Measurements from ENCODE around the gene SNW1.

Gene SNW1

DNA sequence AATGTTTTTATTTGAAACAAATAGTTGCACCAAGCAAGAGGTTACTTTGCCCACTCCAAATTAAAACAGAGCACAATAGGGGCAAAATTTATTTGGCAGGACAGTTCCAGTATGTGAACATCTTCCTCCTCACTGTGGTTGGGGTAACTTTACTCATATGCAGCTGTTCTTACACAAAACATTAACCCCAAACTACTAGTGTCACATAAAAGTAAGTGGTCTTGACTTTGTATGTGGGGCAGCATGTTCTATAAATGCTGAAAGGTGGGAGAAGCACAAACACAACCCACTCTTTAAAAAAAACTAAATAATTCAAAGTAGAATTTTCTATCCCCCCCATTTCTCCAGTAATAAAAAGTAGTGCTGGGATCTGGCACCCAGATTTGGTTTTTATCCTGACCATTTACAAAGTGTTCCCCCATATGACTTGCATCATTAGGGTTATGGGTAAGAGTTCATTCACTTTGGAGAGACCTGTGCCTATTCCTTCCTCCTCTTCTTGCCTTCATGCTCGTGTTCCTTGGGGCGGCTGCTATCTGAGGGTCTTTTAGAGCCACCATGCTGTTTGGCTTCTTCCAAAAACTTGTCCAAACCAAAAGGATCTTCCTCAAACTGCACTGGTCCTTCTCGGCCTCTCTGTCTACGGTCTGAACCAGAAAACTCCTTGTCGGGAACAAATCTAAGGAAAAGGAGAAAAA is 43.2 kb downstream of the SNW1 start:
- no peaks in the 10 kb centered on the region for H3K4me1 ChIP-seq (ENCODE audit: control insufficient read depth in 2 of 2, insufficient read depth in 1 of 2, low read depth in 1 of 2, low read length in 2 of 2)
- no peak overlapping the region for H3K27ac ChIP-seq (replicated peaks; ENCODE audit: low read length)
- no CpG with 5 or more reads among the region's 5 CpGs for WGBS, 2 donors (ENCODE audit: extremely low coverage in 2 of 2, insufficient read length in 2 of 2, insufficient replicate concordance in 1 of 2)
- H3K4ac ChIP-seq (ENCODE audit: low read length): no peak overlapping the region
- H2AK5ac ChIP-seq (ENCODE audit: low read depth, low read length): no peak overlapping the region
- no peak overlapping the region for H2BK120ac ChIP-seq (ENCODE audit: low read depth, low read length)
- DNase-seq (ENCODE audit: low spot score): no peak
- H3K9ac ChIP-seq (ENCODE audit: low read depth, low read length, poor library complexity): no peak overlapping the region
- no peak overlapping the region for H3K4me2 ChIP-seq (ENCODE audit: insufficient read depth, low read length, poor library complexity, severe bottlenecking)
- H4K8ac ChIP-seq (ENCODE audit: low read depth, low read length): no peak overlapping the region
- H2BK15ac ChIP-seq (ENCODE audit: low read length): no peak overlapping the region
- H3K9me3 ChIP-seq (replicated peaks in 1 of 2; ENCODE audit: control insufficient read depth in 2 of 2, insufficient read depth in 1 of 2, low read depth in 1 of 2, low read length in 2 of 2): no peaks in the 10 kb centered on the region
- H3K36me3 ChIP-seq (replicated peaks in 1 of 2; ENCODE audit: control insufficient read depth in 2 of 2, insufficient read depth in 2 of 2, low read length in 2 of 2): peaks cover 12 to 98% of the 10 kb centered on the region in 2 donors
- H2BK5ac ChIP-seq (ENCODE audit: low read length): no peak overlapping the region
- H2AFZ ChIP-seq (ENCODE audit: low read length): no peak overlapping the region
- peaks cover 2% of the 10 kb centered on the region for H3K79me1 ChIP-seq (ENCODE audit: low read depth, low read length)
- no peak overlapping the region for H3K23ac ChIP-seq (ENCODE audit: low read depth, low read length, poor library complexity)
- H2BK12ac ChIP-seq (ENCODE audit: low read length): no peak overlapping the region
- no peak overlapping the region for H3K4me3 ChIP-seq (ENCODE audit: low read length in 2 of 2)
- H3K27me3 ChIP-seq (ENCODE audit: control insufficient read depth in 3 of 3, insufficient read depth in 3 of 3, low read depth in 1 of 3, low read length in 3 of 3): no peaks in the 10 kb centered on the region
- H3K18ac ChIP-seq (ENCODE audit: low read length): no peak overlapping the region
- no peak overlapping the region for H3K14ac ChIP-seq (ENCODE audit: low read length)
- H4K91ac ChIP-seq (ENCODE audit: low read depth, low read length, poor library complexity): no peak overlapping the region

DNA sequence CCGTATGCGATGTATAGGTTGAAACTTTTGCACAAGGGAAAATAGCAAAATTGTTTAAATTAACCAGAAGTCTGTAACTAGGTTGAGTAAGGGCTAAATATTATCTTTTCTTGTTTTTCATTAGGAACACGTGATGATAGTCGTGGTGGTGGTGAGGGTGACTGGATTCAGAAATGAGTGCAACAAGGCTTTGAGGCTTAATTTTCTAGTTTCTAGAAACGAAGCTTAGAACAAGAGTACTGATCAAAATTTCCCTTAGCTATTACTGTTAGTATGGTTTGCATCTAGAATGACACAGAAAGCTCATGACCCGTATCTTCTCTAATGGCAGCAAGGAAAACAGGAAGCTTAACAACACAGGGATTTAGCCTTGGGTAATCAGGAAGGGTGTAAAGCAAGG is 46.0 kb downstream of the SNW1 start:
- no peak overlapping the region for H3K23ac ChIP-seq (ENCODE audit: low read depth, low read length, poor library complexity)
- H2BK5ac ChIP-seq (ENCODE audit: low read length): no peak overlapping the region
- no peak overlapping the region for H3K27ac ChIP-seq (replicated peaks; ENCODE audit: low read length)
- no peak overlapping the region for H3K4me3 ChIP-seq (ENCODE audit: low read length in 2 of 2)
- H3K36me3 ChIP-seq (replicated peaks in 1 of 2; ENCODE audit: control insufficient read depth in 2 of 2, insufficient read depth in 2 of 2, low read length in 2 of 2): peaks cover 18 to 94% of the 10 kb centered on the region in 2 donors
- no peak overlapping the region for H4K91ac ChIP-seq (ENCODE audit: low read depth, low read length, poor library complexity)
- peaks cover 2% of the 10 kb centered on the region for H3K79me1 ChIP-seq (ENCODE audit: low read depth, low read length)
- no CpG with 5 or more reads among the region's 6 CpGs for WGBS, 2 donors (ENCODE audit: extremely low coverage in 2 of 2, insufficient read length in 2 of 2, insufficient replicate concordance in 1 of 2)
- no peak overlapping the region for H2AK5ac ChIP-seq (ENCODE audit: low read depth, low read length)
- no peak overlapping the region for H3K18ac ChIP-seq (ENCODE audit: low read length)
- no peak for DNase-seq (ENCODE audit: low spot score)
- H3K9ac ChIP-seq (ENCODE audit: low read depth, low read length, poor library complexity): no peak overlapping the region
- no peaks in the 10 kb centered on the region for H3K9me3 ChIP-seq (replicated peaks in 1 of 2; ENCODE audit: control insufficient read depth in 2 of 2, insufficient read depth in 1 of 2, low read depth in 1 of 2, low read length in 2 of 2)
- no peaks in the 10 kb centered on the region for H3K27me3 ChIP-seq (ENCODE audit: control insufficient read depth in 3 of 3, insufficient read depth in 3 of 3, low read depth in 1 of 3, low read length in 3 of 3)
- H2BK120ac ChIP-seq (ENCODE audit: low read depth, low read length): no peak overlapping the region
- no peak overlapping the region for H3K4me2 ChIP-seq (ENCODE audit: insufficient read depth, low read length, poor library complexity, severe bottlenecking)
- no peak overlapping the region for H3K4ac ChIP-seq (ENCODE audit: low read length)
- no peak overlapping the region for H2AFZ ChIP-seq (ENCODE audit: low read length)
- no peak overlapping the region for H2BK15ac ChIP-seq (ENCODE audit: low read length)
- no peak overlapping the region for H3K14ac ChIP-seq (ENCODE audit: low read length)
- no peak overlapping the region for H2BK12ac ChIP-seq (ENCODE audit: low read length)
- peaks cover 0 to 2% of the 10 kb centered on the region in 2 donors for H3K4me1 ChIP-seq (ENCODE audit: control insufficient read depth in 2 of 2, insufficient read depth in 1 of 2, low read depth in 1 of 2, low read length in 2 of 2)
- no peak overlapping the region for H4K8ac ChIP-seq (ENCODE audit: low read depth, low read length)

DNA sequence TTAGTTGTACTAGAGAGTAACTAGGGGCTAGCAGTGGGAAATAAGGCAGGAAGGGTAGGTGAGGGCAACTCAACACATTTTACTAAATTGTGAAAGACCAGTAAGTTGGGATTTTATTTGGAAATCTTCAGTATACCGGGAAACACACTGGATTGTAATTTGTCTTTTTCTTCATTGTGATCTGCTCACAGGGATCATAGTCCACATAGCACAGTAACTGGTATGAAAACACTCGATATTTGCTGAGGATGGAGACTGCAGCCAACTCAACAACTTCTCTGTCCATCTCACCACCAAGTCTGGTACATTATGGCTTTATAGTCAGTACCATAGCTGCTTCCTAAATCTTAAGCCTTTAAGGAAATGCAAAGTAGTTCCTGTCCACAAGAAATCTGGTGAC is 50.6 kb downstream of the SNW1 start:
- peaks cover 13 to 56% of the 10 kb centered on the region in 2 donors for H3K36me3 ChIP-seq (replicated peaks in 1 of 2; ENCODE audit: control insufficient read depth in 2 of 2, insufficient read depth in 2 of 2, low read length in 2 of 2)
- H3K27ac ChIP-seq (replicated peaks; ENCODE audit: low read length): no peak overlapping the region
- H3K9ac ChIP-seq (ENCODE audit: low read depth, low read length, poor library complexity): no peak overlapping the region
- no peak overlapping the region for H3K14ac ChIP-seq (ENCODE audit: low read length)
- H3K4me1 ChIP-seq (ENCODE audit: control insufficient read depth in 2 of 2, insufficient read depth in 1 of 2, low read depth in 1 of 2, low read length in 2 of 2): peaks cover 4 to 14% of the 10 kb centered on the region in 2 donors
- no peak overlapping the region for H2BK120ac ChIP-seq (ENCODE audit: low read depth, low read length)
- H2BK5ac ChIP-seq (ENCODE audit: low read length): no peak overlapping the region
- no peak overlapping the region for H2BK12ac ChIP-seq (ENCODE audit: low read length)
- DNase-seq (ENCODE audit: low spot score): no peak
- no peak overlapping the region for H3K23ac ChIP-seq (ENCODE audit: low read depth, low read length, poor library complexity)
- no peak overlapping the region for H4K91ac ChIP-seq (ENCODE audit: low read depth, low read length, poor library complexity)
- H3K9me3 ChIP-seq (replicated peaks in 1 of 2; ENCODE audit: control insufficient read depth in 2 of 2, insufficient read depth in 1 of 2, low read depth in 1 of 2, low read length in 2 of 2): no peaks in the 10 kb centered on the region
- WGBS, 2 donors (ENCODE audit: extremely low coverage in 2 of 2, insufficient read length in 2 of 2, insufficient replicate concordance in 1 of 2): no CpG with 5 or more reads among the region's 2 CpGs
- H3K4ac ChIP-seq (ENCODE audit: low read length): no peak overlapping the region
- H4K8ac ChIP-seq (ENCODE audit: low read depth, low read length): no peak overlapping the region
- H3K79me1 ChIP-seq (ENCODE audit: low read depth, low read length): peaks cover 5% of the 10 kb centered on the region
- H2AK5ac ChIP-seq (ENCODE audit: low read depth, low read length): no peak overlapping the region
- no peak overlapping the region for H2BK15ac ChIP-seq (ENCODE audit: low read length)
- H2AFZ ChIP-seq (ENCODE audit: low read length): no peak overlapping the region
- H3K27me3 ChIP-seq (ENCODE audit: control insufficient read depth in 3 of 3, insufficient read depth in 3 of 3, low read depth in 1 of 3, low read length in 3 of 3): no peaks in the 10 kb centered on the region
- H3K4me2 ChIP-seq (ENCODE audit: insufficient read depth, low read length, poor library complexity, severe bottlenecking): no peak overlapping the region
- H3K4me3 ChIP-seq (ENCODE audit: low read length in 2 of 2): no peak overlapping the region
- H3K18ac ChIP-seq (ENCODE audit: low read length): no peak overlapping the region

DNA sequence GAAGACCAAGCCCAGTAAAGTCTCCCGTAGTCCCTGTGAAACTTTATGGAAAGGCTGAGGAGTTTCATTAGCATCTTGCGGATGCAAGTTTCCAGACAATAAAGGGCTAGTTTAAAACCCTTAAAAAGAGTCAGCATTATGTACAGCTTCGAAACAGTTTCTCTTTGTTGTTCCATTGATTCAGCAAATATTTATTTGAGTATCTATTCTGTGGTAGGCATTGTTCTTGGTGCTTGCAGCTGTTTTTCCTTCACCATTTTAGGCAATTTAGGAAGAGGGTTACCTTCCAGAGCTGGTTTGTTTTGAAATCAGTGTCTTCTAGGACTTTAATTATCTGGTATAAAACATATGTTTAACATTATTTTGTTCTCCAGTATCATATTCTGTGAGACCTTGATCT is 51.5 kb downstream of the SNW1 start:
- no peak overlapping the region for H4K8ac ChIP-seq (ENCODE audit: low read depth, low read length)
- no peak overlapping the region for H3K18ac ChIP-seq (ENCODE audit: low read length)
- peaks cover 5% of the 10 kb centered on the region for H3K79me1 ChIP-seq (ENCODE audit: low read depth, low read length)
- no peak overlapping the region for H2BK120ac ChIP-seq (ENCODE audit: low read depth, low read length)
- H2BK12ac ChIP-seq (ENCODE audit: low read length): no peak overlapping the region
- H3K4ac ChIP-seq (ENCODE audit: low read length): no peak overlapping the region
- H3K14ac ChIP-seq (ENCODE audit: low read length): no peak overlapping the region
- H2BK5ac ChIP-seq (ENCODE audit: low read length): no peak overlapping the region
- peaks cover 10 to 53% of the 10 kb centered on the region in 2 donors for H3K36me3 ChIP-seq (replicated peaks in 1 of 2; ENCODE audit: control insufficient read depth in 2 of 2, insufficient read depth in 2 of 2, low read length in 2 of 2)
- no peak overlapping the region for H2BK15ac ChIP-seq (ENCODE audit: low read length)
- H3K23ac ChIP-seq (ENCODE audit: low read depth, low read length, poor library complexity): no peak overlapping the region
- H3K27me3 ChIP-seq (ENCODE audit: control insufficient read depth in 3 of 3, insufficient read depth in 3 of 3, low read depth in 1 of 3, low read length in 3 of 3): no peaks in the 10 kb centered on the region
- no peak overlapping the region for H3K4me2 ChIP-seq (ENCODE audit: insufficient read depth, low read length, poor library complexity, severe bottlenecking)
- no peaks in the 10 kb centered on the region for H3K9me3 ChIP-seq (replicated peaks in 1 of 2; ENCODE audit: control insufficient read depth in 2 of 2, insufficient read depth in 1 of 2, low read depth in 1 of 2, low read length in 2 of 2)
- no peak overlapping the region for H4K91ac ChIP-seq (ENCODE audit: low read depth, low read length, poor library complexity)
- peaks cover 4 to 14% of the 10 kb centered on the region in 2 donors for H3K4me1 ChIP-seq (ENCODE audit: control insufficient read depth in 2 of 2, insufficient read depth in 1 of 2, low read depth in 1 of 2, low read length in 2 of 2)
- no peak overlapping the region for H3K9ac ChIP-seq (ENCODE audit: low read depth, low read length, poor library complexity)
- no peak overlapping the region for H3K27ac ChIP-seq (replicated peaks; ENCODE audit: low read length)
- H2AK5ac ChIP-seq (ENCODE audit: low read depth, low read length): no peak overlapping the region
- no peak for DNase-seq (ENCODE audit: low spot score)
- H2AFZ ChIP-seq (ENCODE audit: low read length): no peak overlapping the region
- H3K4me3 ChIP-seq (ENCODE audit: low read length in 2 of 2): peak overlapping the region in 1 of 2 donors; percentile 97
- WGBS, 2 donors (ENCODE audit: extremely low coverage in 2 of 2, insufficient read length in 2 of 2, insufficient replicate concordance in 1 of 2): no CpG with 5 or more reads among the region's 3 CpGs

All from neuronal stem cell (in vitro differentiated cells).